Middle frontal gyrus (tissue), 1 donor: Measurements from ENCODE around the gene OLAH.
"Not testable (repeated sequence)": the region's sequence is repeated elsewhere in the genome, so short reads cannot be mapped to it uniquely, and the experiment has no call there.

ENCODE experiments used
- DNase-seq: peaks from one replicate; pipeline ENCODE4 v3.0.0-alpha.2; 2015; ENCODE audit warnings: low spot score; ENCODE audit errors: extremely low spot score

The OLAH gene

GRCh38 chr10:15043674-15044073, at the start of gene OLAH:
OLAH (plus strand) TSS chr10:15043943; CDS start chr10:15047289, 3,346 bp downstream.
- no peak for DNase-seq

- DNase-seq = no peak
Measured at GRCh38 chr10:14995964-14996565, 47.7 kb upstream of the OLAH start.

GRCh38 chr10:15013530-15013929, 30.2 kb upstream of the OLAH start:
- not testable (repeated sequence) for DNase-seq

GRCh38 chr10:15015451-15015850, 28.3 kb upstream of the OLAH start:
- DNase-seq = no peak

- not testable (repeated sequence) for DNase-seq
Measured at GRCh38 chr10:15020966-15021365, 22.8 kb upstream of the OLAH start.

- not testable (repeated sequence) for DNase-seq
Measured at GRCh38 chr10:15023079-15023478, 20.7 kb upstream of the OLAH start.

GRCh38 chr10:15024017-15025004, 19.4 kb upstream of the OLAH start:
- not testable (repeated sequence) for DNase-seq

- not testable (repeated sequence) for DNase-seq
Measured at GRCh38 chr10:15025040-15025439, 18.7 kb upstream of the OLAH start.

- DNase-seq = no peak
Measured at GRCh38 chr10:15027741-15028140, 16.0 kb upstream of the OLAH start.

- DNase-seq = no peak
Measured at GRCh38 chr10:15035385-15036301, 8.1 kb upstream of the OLAH start.

- no peak for DNase-seq
Measured at GRCh38 chr10:15037691-15038090, 6.1 kb upstream of the OLAH start.

GRCh38 chr10:15038416-15038815, 5.3 kb upstream of the OLAH start:
- no peak for DNase-seq

- no peak for DNase-seq
Measured at GRCh38 chr10:15045380-15045779, 1.6 kb downstream of the OLAH start.

- DNase-seq = no peak
Measured at GRCh38 chr10:15046626-15047025, 2.9 kb downstream of the OLAH start.

- DNase-seq = no peak
Measured at GRCh38 chr10:15049533-15049932, 5.8 kb downstream of the OLAH start.

- no peak for DNase-seq
Measured at GRCh38 chr10:15052121-15052520, 8.4 kb downstream of the OLAH start.

- no peak for DNase-seq
Measured at GRCh38 chr10:15053061-15053460, 9.3 kb downstream of the OLAH start.

GRCh38 chr10:15058689-15059088, 14.9 kb downstream of the OLAH start:
- no peak for DNase-seq

GRCh38 chr10:15059914-15060313, 16.2 kb downstream of the OLAH start:
- no peak for DNase-seq

GRCh38 chr10:15060638-15061037, 16.9 kb downstream of the OLAH start:
- DNase-seq = no peak

- no peak for DNase-seq
Measured at GRCh38 chr10:15067154-15067553, 23.4 kb downstream of the OLAH start.
